K562 (cell line): Measurements from ENCODE around the gene ACAA2. TPM values are rescaled to one million over a fixed set of nuclear protein-coding genes. Genes with fewer than 3 reads are reported as not detected.

Source experiments
- ATAC-seq: fragments of 200-7000 bp; cut with Tn5 transposase; 3 replicates; pipeline ENCODE4 v1.9.1; 2020; ENCODE audit warnings: moderate library complexity
- BruUV-seq: library from RNA; stranded (reverse); fragments of 400-500 nt; replicated peaks from 2 replicates; lab custom pipeline; 2021; lab: Mats Ljungman, UMichigan
- CTCF ChIA-PET: fragments of 300-600 bp; formaldehyde crosslinking; extraction: SDS; loops from one replicate; lab custom pipeline; 2021; ENCODE audit warnings: low intra/inter-chr PET ratio; lab: Yijun Ruan, JAX
- POLR2A ChIA-PET: fragments of 300-600, 350-650 bp; sonication (Branson Sonifier 250); formaldehyde crosslinking; extraction: SDS; loops from one replicate; lab custom pipeline; 2021; ENCODE audit warnings: antibody characterized with exemption, inconsistent platforms; lab: Yijun Ruan, JAX
- DNase-seq, 4 experiments: peaks; one replicate each; pipeline versions ENCODE4 v3.0.0 to v3.0.0-alpha.2; 2011 to 2018; ENCODE audit warnings: low spot score in 3 of 4, mixed read lengths in 3 of 4; ENCODE audit errors: extremely low read depth in 1 of 4
- FAIRE-seq: peaks from 2 replicates; lab custom pipeline; 2011; peaks lifted over from hg19 to GRCh38; lab: Jason Lieb, UNC
- H2AFZ ChIP-seq: 2 replicates; pipeline ENCODE4 v1.6.0; 2011; ENCODE audit warnings: low read depth, low read length, control low read depth, inconsistent platforms
- H3K27ac ChIP-seq: fragments of 200-600 bp; 3 replicates; pipeline ENCODE4 v1.8.0; 2011; ENCODE audit warnings: low read depth, mild to moderate bottlenecking, control low read depth, inconsistent platforms, low read length, moderate library complexity, mixed read lengths; ENCODE audit errors: extremely low read depth
- H3K27me3 ChIP-seq, 2 experiments: fragments of 300-600 bp in 1 of 2; 2 replicates in 1 of 2; 3 replicates in 1 of 2; pipeline versions ENCODE4 v1.6.0 to v1.8.0; 2011; ENCODE audit warnings: inconsistent platforms in 2 of 2, low read length in 2 of 2, mild to moderate bottlenecking in 1 of 2, mixed read lengths in 1 of 2, moderate library complexity in 1 of 2; ENCODE audit not compliant: control insufficient read depth in 2 of 2, insufficient read depth in 2 of 2
- H3K36me3 ChIP-seq: fragments of 300-600 bp; 3 replicates; pipeline ENCODE4 v1.8.0; 2011; ENCODE audit warnings: mild to moderate bottlenecking, low read length, inconsistent platforms; ENCODE audit not compliant: control insufficient read depth, insufficient read depth
- H3K4me1 ChIP-seq, 2 experiments: fragments of 200-600 bp in 1 of 2; replicated peaks in 1 of 2; 2 replicates in 1 of 2; 3 replicates in 1 of 2; pipeline versions ENCODE4 v1.5.1 to v1.8.0; 2011; ENCODE audit warnings: inconsistent platforms in 2 of 2, low read length in 2 of 2, mild to moderate bottlenecking in 1 of 2, mixed read lengths in 1 of 2, moderate library complexity in 1 of 2; ENCODE audit not compliant: control insufficient read depth in 2 of 2, insufficient read depth in 2 of 2
- H3K4me2 ChIP-seq: 2 replicates; pipeline ENCODE4 v1.6.1; 2011; ENCODE audit warnings: low read length, control low read depth, inconsistent platforms, mixed read lengths; ENCODE audit not compliant: insufficient read depth
- H3K4me3 ChIP-seq: fragments of 200-600 bp; sonication (generic), shearing (Covaris generic); 2 replicates; pipeline ENCODE4 v1.5.1; 2016; ENCODE audit warnings: control low read depth, inconsistent platforms
- H3K79me2 ChIP-seq: fragments of 200-600 bp; 3 replicates; pipeline ENCODE4 v1.8.0; 2011; ENCODE audit warnings: low read length, inconsistent platforms; ENCODE audit not compliant: control insufficient read depth, insufficient read depth
- H3K9ac ChIP-seq, 2 experiments: 2 replicates each; pipeline versions ENCODE4 v1.6.0 to v1.6.1; 2011; ENCODE audit warnings: low read depth in 2 of 2, low read length in 2 of 2, control low read depth in 1 of 2, inconsistent platforms in 1 of 2, mild to moderate bottlenecking in 1 of 2, mixed read lengths in 1 of 2; ENCODE audit not compliant: insufficient read depth in 1 of 2
- H3K9me1 ChIP-seq: one replicate; pipeline ENCODE4 v1.6.0; 2011; ENCODE audit warnings: inconsistent platforms, mild to moderate bottlenecking, low read length, moderate library complexity; ENCODE audit not compliant: control insufficient read depth, insufficient read depth
- H3K9me3 ChIP-seq: replicated peaks from 2 replicates; pipeline ENCODE4 v1.5.1; 2011; ENCODE audit warnings: low read depth, low read length, inconsistent platforms; ENCODE audit not compliant: control insufficient read depth, insufficient read depth
- H4K20me1 ChIP-seq: replicated peaks from 2 replicates; pipeline ENCODE4 v1.6.1; 2011; ENCODE audit warnings: low read length, inconsistent platforms, mixed read lengths; ENCODE audit not compliant: control insufficient read depth, insufficient read depth
- ARID2 ChIP-seq: fragments of 450-650 bp; IDR thresholded peaks from 2 replicates; pipeline ENCODE4 v1.6.1; 2017; ENCODE audit warnings: antibody characterized with exemption, mild to moderate bottlenecking
- ATF1 ChIP-seq, 2 experiments: fragments of 450-650 bp in 1 of 2; IDR thresholded peaks; 2 replicates each; pipeline ENCODE4 v1.6.1; 2016; ENCODE audit warnings: missing compliant biosample characterization in 1 of 2, missing genetic modification characterization in 1 of 2
- ATF7 ChIP-seq: fragments of 450-650 bp; IDR thresholded peaks from 2 replicates; pipeline ENCODE4 v1.7.1; 2014; ENCODE audit warnings: mild to moderate bottlenecking, moderate library complexity
- BCOR ChIP-seq: fragments of 450-650 bp; IDR thresholded peaks from 2 replicates; pipeline ENCODE4 v1.6.1; 2016
- GTF2A2 ChIP-seq: IDR thresholded peaks from 2 replicates; pipeline ENCODE4 v1.6.1; 2016; ENCODE audit warnings: mild to moderate bottlenecking, missing genetic modification characterization, missing compliant biosample characterization
- IFI16 ChIP-seq: fragments of 250-450 bp; sonication (Bioruptor Pico); IDR thresholded peaks from 2 replicates; pipeline ENCODE4 v2.1.2; 2022; ENCODE audit warnings: mild to moderate bottlenecking, inconsistent platforms
- MIER1 ChIP-seq: fragments of 450-650 bp; IDR thresholded peaks from 2 replicates; pipeline ENCODE4 v1.6.1; 2016; ENCODE audit warnings: antibody characterized with exemption, mild to moderate bottlenecking, low read depth
- SAFB ChIP-seq: fragments of 200-400 bp; formaldehyde crosslinking; IDR thresholded peaks from 2 replicates; pipeline ENCODE4 v1.6.1; 2017; ENCODE audit warnings: low read depth, low read length, borderline replicate concordance
- ZNF354B ChIP-seq: fragments of 250-450 bp; sonication (Bioruptor Pico); IDR thresholded peaks from 2 replicates; pipeline ENCODE4 v1.4.0; 2020
- WGBS: fragments of 100-300 bp; shearing (Covaris generic); methylation state at CpG from one replicate; pipeline ENCODE4 v1.1.6; 2016; ENCODE audit warnings: low coverage, mixed read lengths; ENCODE audit not compliant: insufficient coverage; ENCODE audit errors: missing lambda C conversion rate; 5-methylcytosine and 5-hydroxymethylcytosine counted together
- in situ Hi-C: fragments of 300-500 bp; cut with MboI; formaldehyde crosslinking; loops from 4 replicates; pipeline ENCODE4 v1.15.0; 2018; ENCODE audit warnings: inconsistent platforms, mixed read lengths
- intact Hi-C: fragments of 100-400 bp; cut with micrococcal nuclease; formaldehyde crosslinking; loops from 2 replicates; pipeline ENCODE4 v1.14.2; 2022
- polyA plus RNA-seq, 8 experiments: library from polyadenylated mRNA; depleted of rRNA in 4 of 8; stranded (reverse) in 5 of 8; unstranded in 3 of 8; fragments of >200 nt; fragmentation: Nextera tagmentation in 2 of 8; fragmentation: Illumina TruSeq in 1 of 8; extraction: Ambion mirVana in 2 of 8; extraction: Trizol in 1 of 8; gene quantifications; 2 replicates each; pipeline versions ENCODE4 v1.2.1 to v1.2.3, GENCODE V29; 2011 to 2014; ENCODE audit warnings: inconsistent platforms in 1 of 8, missing spikeins in 1 of 8
- total RNA-seq, 7 experiments: library from RNA; depleted of rRNA in 6 of 7; stranded (reverse); fragments of >200 nt in 6 of 7; fragmentation: Illumina TruSeq in 2 of 7; extraction: Trizol in 2 of 7; gene quantifications; 2 replicates each; pipeline versions ENCODE4 v1.2.1 to v1.2.3, GENCODE V29; 2011 to 2021; ENCODE audit warnings: low replicate concordance in 1 of 7

Gene ACAA2
- total and polyA plus RNA-seq, 9 of the 15 experiments (the other 6 are each of a cell fraction or from before 2014, with no cell fraction given) = 13.2 to 31.5 (median 21.7) TPM

GRCh38 chr18:49755489-49755888 lies 57.8 kb downstream of the ACAA2 start:
- TF ChIP-seq IFI16 (CRISPR knock-in tag) (no peak), ATF1 (CRISPR knock-in tag; IDR thresholded peaks at IDR 0.05) (no peak), ATF1 (tag; IDR thresholded peaks at IDR 0.05) (no peak), ARID2 (no peak), ATF7 (no peak), SAFB (no peak), ZNF354B (CRISPR knock-in tag) (no peak), GTF2A2 (tag) (no peak)
- CTCF ChIA-PET = no interaction called here

GRCh38 chr18:49754866-49755265 lies 58.5 kb downstream of the ACAA2 start:
- 0% methylated on average over 6 of the region's 6 CpGs for WGBS
- no peak for FAIRE-seq
- H4K20me1 ChIP-seq = no peaks in the 10 kb centered on the region
- no peaks in the 10 kb centered on the region; a peak in 2 of 5 replicates for H3K4me1 ChIP-seq
- no peak for DNase-seq
- TF ChIP-seq MIER1 (no peak), BCOR (no peak)
- in situ Hi-C loops (no loop called here), intact Hi-C loops (no loop called here)
- H3K4me2 ChIP-seq = no peak overlapping the region
- H3K27ac ChIP-seq = no peak overlapping the region
- peaks cover 2% of the 10 kb centered on the region for H3K9me1 ChIP-seq
- H3K9ac ChIP-seq = no peak overlapping the region
- BruUV-seq = no TSS peak
- H3K36me3 ChIP-seq = no peaks in the 10 kb centered on the region
- H3K27me3 ChIP-seq = peaks cover 0 to 17% of the 10 kb centered on the region in 2 experiments; a peak in 2 of 5 replicates
- ChIA-PET CTCF (no interaction called here), POLR2A (no interaction called here)
- ATAC-seq = no peak
- no peak overlapping the region for H3K4me3 ChIP-seq
- no peaks in the 10 kb centered on the region for H3K79me2 ChIP-seq
- no peak overlapping the region for H2AFZ ChIP-seq
- no peaks in the 10 kb centered on the region for H3K9me3 ChIP-seq

More at GRCh38 chr18:49755489-49755888, 57.8 kb downstream of the ACAA2 start:
- no peak for ATAC-seq
- H4K20me1 ChIP-seq = no peaks in the 10 kb centered on the region
- POLR2A ChIA-PET = interaction anchor here (0.7 kb wide), 1 partner anchor 570 kb away, joined by 3 read pairs; no protein-coding TSS in a partner anchor
- H3K9me3 ChIP-seq = no peaks in the 10 kb centered on the region
- no peak overlapping the region for H3K4me3 ChIP-seq
- no peak overlapping the region for H3K27ac ChIP-seq
- FAIRE-seq = no peak
- WGBS = 3% methylated on average over 5 of the region's 6 CpGs
- peaks cover 2% of the 10 kb centered on the region for H3K9me1 ChIP-seq
- H3K27me3 ChIP-seq = peaks cover 0 to 17% of the 10 kb centered on the region in 2 experiments; a peak in 2 of 5 replicates
- in situ Hi-C loops = no loop called here
- H3K9ac ChIP-seq = no peak overlapping the region
- no TSS peak for BruUV-seq
- intact Hi-C loops = no loop called here
- H3K79me2 ChIP-seq = no peaks in the 10 kb centered on the region
- no peak overlapping the region for H3K4me2 ChIP-seq
- H3K36me3 ChIP-seq = no peaks in the 10 kb centered on the region
- DNase-seq = no peak
- H3K4me1 ChIP-seq = no peaks in the 10 kb centered on the region; a peak in 2 of 5 replicates
- no peak overlapping the region for H2AFZ ChIP-seq
